ENCODE results near the gene ARHGEF17.

The ARHGEF17 gene

DNA sequence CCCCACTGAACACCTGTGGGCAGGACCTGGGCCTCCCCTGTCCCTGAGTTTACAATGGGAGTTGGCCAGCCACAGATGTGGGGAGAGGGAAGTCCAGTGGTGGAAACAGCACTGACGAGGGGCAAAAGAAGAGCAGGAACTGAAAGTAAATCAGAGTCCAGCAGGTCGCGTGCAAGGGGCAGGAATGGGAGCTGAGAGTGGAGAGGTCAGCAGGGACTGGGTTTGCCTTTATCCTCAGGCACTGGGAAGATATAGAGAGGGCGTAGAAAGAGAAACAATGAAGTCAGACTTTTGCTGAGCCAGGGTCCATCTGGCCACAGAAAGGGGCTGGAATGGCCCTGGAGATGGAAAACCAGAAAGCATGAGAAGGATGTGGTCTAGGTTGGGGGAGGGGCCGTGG, 27.4 kb upstream of the ARHGEF17 start:
- TF ChIP-seq, protein P1, sequence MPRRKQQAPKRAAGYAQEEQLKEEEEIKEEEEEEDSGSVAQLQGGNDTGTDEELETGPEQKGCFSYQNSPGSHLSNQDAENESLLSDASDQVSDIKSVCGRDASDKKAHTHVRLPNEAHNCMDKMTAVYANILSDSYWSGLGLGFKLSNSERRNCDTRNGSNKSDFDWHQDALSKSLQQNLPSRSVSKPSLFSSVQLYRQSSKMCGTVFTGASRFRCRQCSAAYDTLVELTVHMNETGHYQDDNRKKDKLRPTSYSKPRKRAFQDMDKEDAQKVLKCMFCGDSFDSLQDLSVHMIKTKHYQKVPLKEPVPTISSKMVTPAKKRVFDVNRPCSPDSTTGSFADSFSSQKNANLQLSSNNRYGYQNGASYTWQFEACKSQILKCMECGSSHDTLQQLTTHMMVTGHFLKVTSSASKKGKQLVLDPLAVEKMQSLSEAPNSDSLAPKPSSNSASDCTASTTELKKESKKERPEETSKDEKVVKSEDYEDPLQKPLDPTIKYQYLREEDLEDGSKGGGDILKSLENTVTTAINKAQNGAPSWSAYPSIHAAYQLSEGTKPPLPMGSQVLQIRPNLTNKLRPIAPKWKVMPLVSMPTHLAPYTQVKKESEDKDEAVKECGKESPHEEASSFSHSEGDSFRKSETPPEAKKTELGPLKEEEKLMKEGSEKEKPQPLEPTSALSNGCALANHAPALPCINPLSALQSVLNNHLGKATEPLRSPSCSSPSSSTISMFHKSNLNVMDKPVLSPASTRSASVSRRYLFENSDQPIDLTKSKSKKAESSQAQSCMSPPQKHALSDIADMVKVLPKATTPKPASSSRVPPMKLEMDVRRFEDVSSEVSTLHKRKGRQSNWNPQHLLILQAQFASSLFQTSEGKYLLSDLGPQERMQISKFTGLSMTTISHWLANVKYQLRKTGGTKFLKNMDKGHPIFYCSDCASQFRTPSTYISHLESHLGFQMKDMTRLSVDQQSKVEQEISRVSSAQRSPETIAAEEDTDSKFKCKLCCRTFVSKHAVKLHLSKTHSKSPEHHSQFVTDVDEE (CRISPR knock-in tag; IDR thresholded peaks at IDR 0.05): no peak
- TF ChIP-seq ARNTL (CRISPR knock-in tag; IDR thresholded peaks at IDR 0.05; ENCODE audit: borderline replicate concordance, low read depth): no peak
- TF ChIP-seq TCF4 (CRISPR knock-in tag; IDR thresholded peaks at IDR 0.05; ENCODE audit: borderline replicate concordance): no peak
- TF ChIP-seq SNAI2 (CRISPR knock-in tag; IDR thresholded peaks at IDR 0.05): no peak
- TF ChIP-seq PPARA (CRISPR knock-in tag; IDR thresholded peaks at IDR 0.05; ENCODE audit: borderline replicate concordance): no peak
- TF ChIP-seq TOX (CRISPR knock-in tag; IDR thresholded peaks at IDR 0.05; ENCODE audit: borderline replicate concordance): no peak
- TF ChIP-seq, protein P2, sequence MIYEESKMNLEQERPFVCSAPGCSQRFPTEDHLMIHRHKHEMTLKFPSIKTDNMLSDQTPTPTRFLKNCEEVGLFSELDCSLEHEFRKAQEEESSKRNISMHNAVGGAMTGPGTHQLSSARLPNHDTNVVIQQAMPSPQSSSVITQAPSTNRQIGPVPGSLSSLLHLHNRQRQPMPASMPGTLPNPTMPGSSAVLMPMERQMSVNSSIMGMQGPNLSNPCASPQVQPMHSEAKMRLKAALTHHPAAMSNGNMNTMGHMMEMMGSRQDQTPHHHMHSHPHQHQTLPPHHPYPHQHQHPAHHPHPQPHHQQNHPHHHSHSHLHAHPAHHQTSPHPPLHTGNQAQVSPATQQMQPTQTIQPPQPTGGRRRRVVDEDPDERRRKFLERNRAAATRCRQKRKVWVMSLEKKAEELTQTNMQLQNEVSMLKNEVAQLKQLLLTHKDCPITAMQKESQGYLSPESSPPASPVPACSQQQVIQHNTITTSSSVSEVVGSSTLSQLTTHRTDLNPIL (CRISPR knock-in tag; IDR thresholded peaks at IDR 0.05; ENCODE audit: low read depth): no peak
- no peak for TF ChIP-seq RARB (CRISPR knock-in tag; IDR thresholded peaks at IDR 0.05)
- no peak for TF ChIP-seq ZNF8 (CRISPR knock-in tag; IDR thresholded peaks at IDR 0.05)
- no peak for ATAC-seq

DNA sequence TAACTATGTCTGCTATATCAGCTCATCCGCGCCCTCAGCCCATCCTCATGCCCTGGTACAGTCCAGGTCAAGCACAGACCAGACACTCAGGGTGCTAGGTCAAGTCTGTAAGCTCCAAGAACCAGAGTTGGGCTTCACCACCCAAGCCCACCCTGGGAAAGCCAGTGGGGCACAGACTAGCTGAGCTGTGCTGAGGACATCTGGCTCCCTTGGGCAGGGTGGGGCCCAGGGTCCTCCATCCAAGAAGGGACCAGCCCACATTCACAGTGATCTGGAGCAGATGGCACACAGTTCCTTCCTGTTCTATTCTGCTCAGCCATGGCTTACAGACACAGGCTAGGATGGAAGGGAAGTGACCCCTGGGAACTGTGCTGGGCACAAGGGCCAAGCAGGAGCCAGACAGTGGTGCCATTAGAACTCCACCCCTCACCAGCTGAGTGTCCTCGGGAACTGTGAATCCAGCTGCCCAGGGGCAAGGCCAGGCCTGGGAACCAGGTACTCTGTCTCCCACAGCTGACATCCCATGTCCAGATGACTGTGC, 26.8 kb upstream of the ARHGEF17 start:
- TF ChIP-seq ZNF70 (CRISPR knock-in tag; IDR thresholded peaks at IDR 0.05) (no peak), ARNTL (CRISPR knock-in tag; IDR thresholded peaks at IDR 0.05; ENCODE audit: borderline replicate concordance, low read depth) (no peak), ZFP3 (CRISPR knock-in tag; IDR thresholded peaks at IDR 0.05) (no peak), CSDC2 (CRISPR knock-in tag; IDR thresholded peaks at IDR 0.05) (no peak), ISL1 (CRISPR knock-in tag; IDR thresholded peaks at IDR 0.05) (no peak), BACH2 (CRISPR knock-in tag; IDR thresholded peaks at IDR 0.05; ENCODE audit: borderline replicate concordance) (no peak), ZFP30 (CRISPR knock-in tag; IDR thresholded peaks at IDR 0.05) (no peak), ZC3H10 (CRISPR knock-in tag; IDR thresholded peaks at IDR 0.05) (no peak), ESRRG (CRISPR knock-in tag; IDR thresholded peaks at IDR 0.05) (no peak), RARB (CRISPR knock-in tag; IDR thresholded peaks at IDR 0.05) (no peak)
- TF ChIP-seq, protein P3, sequence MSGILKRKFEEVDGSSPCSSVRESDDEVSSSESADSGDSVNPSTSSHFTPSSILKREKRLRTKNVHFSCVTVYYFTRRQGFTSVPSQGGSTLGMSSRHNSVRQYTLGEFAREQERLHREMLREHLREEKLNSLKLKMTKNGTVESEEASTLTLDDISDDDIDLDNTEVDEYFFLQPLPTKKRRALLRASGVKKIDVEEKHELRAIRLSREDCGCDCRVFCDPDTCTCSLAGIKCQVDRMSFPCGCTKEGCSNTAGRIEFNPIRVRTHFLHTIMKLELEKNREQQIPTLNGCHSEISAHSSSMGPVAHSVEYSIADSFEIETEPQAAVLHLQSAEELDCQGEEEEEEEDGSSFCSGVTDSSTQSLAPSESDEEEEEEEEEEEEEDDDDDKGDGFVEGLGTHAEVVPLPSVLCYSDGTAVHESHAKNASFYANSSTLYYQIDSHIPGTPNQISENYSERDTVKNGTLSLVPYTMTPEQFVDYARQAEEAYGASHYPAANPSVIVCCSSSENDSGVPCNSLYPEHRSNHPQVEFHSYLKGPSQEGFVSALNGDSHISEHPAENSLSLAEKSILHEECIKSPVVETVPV (CRISPR knock-in tag; IDR thresholded peaks at IDR 0.05): no peak
- TF ChIP-seq, protein P4, sequence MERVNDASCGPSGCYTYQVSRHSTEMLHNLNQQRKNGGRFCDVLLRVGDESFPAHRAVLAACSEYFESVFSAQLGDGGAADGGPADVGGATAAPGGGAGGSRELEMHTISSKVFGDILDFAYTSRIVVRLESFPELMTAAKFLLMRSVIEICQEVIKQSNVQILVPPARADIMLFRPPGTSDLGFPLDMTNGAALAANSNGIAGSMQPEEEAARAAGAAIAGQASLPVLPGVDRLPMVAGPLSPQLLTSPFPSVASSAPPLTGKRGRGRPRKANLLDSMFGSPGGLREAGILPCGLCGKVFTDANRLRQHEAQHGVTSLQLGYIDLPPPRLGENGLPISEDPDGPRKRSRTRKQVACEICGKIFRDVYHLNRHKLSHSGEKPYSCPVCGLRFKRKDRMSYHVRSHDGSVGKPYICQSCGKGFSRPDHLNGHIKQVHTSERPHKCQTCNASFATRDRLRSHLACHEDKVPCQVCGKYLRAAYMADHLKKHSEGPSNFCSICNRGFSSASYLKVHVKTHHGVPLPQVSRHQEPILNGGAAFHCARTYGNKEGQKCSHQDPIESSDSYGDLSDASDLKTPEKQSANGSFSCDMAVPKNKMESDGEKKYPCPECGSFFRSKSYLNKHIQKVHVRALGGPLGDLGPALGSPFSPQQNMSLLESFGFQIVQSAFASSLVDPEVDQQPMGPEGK (CRISPR knock-in tag; IDR thresholded peaks at IDR 0.05; ENCODE audit: borderline replicate concordance): no peak
- no peak for ATAC-seq

DNA sequence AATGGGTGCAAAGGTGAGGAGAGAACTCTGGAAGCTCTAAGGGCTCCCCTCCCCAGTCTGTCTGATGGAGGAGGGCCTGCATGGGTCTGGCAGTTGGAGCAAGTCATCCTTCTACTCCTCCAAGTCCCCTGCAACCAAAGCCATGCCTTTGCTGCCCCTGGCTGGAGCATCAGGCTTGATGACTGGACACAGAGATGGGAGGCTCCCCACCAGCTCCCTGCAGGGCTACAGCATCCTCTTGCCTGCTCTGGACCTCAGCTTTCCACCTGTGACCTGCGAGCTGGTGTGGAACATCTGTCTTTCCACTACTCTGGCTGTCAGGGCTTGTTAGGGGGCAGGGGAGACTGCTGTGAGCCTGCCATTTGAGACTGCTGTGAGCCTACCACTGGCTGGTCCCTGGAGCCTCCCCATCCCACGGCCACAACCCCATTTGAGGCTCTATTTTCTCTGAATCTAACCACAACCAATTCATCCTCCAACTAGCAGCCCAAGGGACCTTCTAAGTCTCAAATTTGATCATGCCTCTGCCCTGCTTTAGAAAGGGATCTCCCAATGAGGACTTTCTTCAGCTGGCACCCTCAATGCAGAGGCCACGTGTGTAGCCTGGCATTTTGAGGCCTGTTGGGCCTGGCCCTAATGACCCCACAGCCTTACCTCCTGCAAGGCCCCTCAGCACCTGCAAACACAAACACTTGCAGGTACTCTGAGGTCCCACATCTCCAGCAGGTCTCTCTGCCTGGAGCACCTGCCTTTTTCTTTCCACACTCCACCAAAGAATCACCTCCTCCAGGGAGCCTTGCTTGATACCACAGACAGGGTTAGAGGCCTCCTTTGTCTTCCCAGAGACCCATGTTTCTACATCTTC, 26.0 kb upstream of the ARHGEF17 start:
- no peak for ATAC-seq
- TF ChIP-seq ZFP3 (CRISPR knock-in tag; IDR thresholded peaks at IDR 0.05): no peak
- TF ChIP-seq, protein P4 (CRISPR knock-in tag; IDR thresholded peaks at IDR 0.05; ENCODE audit: borderline replicate concordance): no peak

Measured in SK-N-SH treated with all-trans-retinoic acid at 6 μM for 48 hours (cell line).